Measurements from ENCODE around the gene WWOX. TPM values are rescaled to one million over a fixed set of nuclear protein-coding genes. Genes with fewer than 3 reads are reported as not detected.

Gene WWOX
- total RNA-seq, 4 donors from 2014 or later, result 12.9 to 53.5 (median 25.6) TPM

DNA sequence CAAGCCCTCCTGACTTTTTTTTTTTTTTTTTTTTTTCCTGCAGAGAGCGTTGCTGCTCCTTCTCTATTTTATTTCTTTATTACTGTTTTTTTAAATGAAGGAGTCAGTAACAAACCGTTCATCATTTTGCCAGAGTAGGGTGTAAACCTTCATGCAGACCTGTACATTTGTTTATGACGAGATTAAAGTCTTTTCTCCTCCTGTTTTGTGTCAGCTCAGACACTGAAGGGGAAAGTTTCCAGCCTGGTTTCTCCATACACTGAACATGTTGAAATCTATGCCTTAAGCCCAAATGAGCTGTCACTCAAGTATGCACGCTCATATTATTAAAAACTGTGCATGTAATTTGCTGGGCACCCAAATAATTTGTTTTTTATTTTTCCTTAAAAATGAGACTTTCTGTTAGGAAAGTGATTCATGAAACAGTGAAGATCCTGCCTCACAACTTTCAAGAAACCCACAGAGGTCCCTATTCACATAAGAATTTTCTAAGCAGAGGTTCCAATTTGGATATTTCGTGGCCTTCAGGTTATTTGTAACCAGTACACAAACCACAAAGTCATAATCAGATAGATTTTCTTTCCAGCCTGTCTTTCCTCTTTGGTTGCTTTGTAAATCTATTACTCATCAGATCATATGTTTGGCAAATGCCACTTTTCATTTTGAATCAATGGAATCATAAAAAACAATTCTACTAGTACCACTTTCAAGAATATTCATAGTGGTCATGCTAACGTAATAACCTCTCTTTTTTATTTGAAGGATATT lies 800.8 kb downstream of the WWOX start:
- no peaks in the 10 kb centered on the region for H3K9me3 ChIP-seq
- no peaks in the 10 kb centered on the region for H3K36me3 ChIP-seq
- no peaks in the 10 kb centered on the region for H3K27me3 ChIP-seq
- no peaks in the 10 kb centered on the region for H3K4me1 ChIP-seq
- WGBS, 2 donors (ENCODE audit: low coverage in 1 of 2), result 67 to 69% methylated on average over 5 to 6 of the region's 6 CpGs
- no peak overlapping the region for H3K4me3 ChIP-seq
- ATAC-seq, result no peak
- no peak overlapping the region for H3K27ac ChIP-seq
- no peak for TF ChIP-seq EP300 (IDR thresholded peaks at IDR 0.05)
- TF ChIP-seq, protein P1, sequence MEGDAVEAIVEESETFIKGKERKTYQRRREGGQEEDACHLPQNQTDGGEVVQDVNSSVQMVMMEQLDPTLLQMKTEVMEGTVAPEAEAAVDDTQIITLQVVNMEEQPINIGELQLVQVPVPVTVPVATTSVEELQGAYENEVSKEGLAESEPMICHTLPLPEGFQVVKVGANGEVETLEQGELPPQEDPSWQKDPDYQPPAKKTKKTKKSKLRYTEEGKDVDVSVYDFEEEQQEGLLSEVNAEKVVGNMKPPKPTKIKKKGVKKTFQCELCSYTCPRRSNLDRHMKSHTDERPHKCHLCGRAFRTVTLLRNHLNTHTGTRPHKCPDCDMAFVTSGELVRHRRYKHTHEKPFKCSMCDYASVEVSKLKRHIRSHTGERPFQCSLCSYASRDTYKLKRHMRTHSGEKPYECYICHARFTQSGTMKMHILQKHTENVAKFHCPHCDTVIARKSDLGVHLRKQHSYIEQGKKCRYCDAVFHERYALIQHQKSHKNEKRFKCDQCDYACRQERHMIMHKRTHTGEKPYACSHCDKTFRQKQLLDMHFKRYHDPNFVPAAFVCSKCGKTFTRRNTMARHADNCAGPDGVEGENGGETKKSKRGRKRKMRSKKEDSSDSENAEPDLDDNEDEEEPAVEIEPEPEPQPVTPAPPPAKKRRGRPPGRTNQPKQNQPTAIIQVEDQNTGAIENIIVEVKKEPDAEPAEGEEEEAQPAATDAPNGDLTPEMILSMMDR (IDR thresholded peaks at IDR 0.05), result no peak
- no peak for TF ChIP-seq POLR2AphosphoS5 (IDR thresholded peaks at IDR 0.05)
- TF ChIP-seq POLR2A (IDR thresholded peaks at IDR 0.05), result no peak

DNA sequence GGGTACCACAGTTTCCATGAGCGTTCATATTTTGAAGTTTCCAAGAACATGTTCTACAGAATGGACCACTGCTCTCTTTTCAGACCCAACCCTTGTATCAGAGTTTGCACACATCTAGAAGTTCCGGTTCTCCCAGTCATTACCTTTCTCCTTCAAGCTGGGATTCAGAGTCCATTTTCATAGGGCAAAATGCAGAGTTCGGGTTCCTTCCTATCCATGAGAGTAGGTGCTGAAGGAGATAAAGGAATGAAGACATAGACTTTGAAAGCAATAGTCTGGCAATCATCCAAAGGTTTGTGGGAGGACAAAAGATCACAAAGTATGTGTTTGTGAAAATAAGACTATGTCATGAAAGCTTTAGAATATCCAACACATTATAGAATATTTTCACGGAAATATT lies 801.5 kb downstream of the WWOX start:
- no peak for ATAC-seq
- TF ChIP-seq POLR2AphosphoS5 (IDR thresholded peaks at IDR 0.05), result no peak
- TF ChIP-seq, protein P1 (IDR thresholded peaks at IDR 0.05), result no peak
- no peak for TF ChIP-seq POLR2A (IDR thresholded peaks at IDR 0.05)
- no peak for TF ChIP-seq EP300 (IDR thresholded peaks at IDR 0.05)
- no peaks in the 10 kb centered on the region for H3K27me3 ChIP-seq
- no peak overlapping the region for H3K4me3 ChIP-seq
- WGBS, 2 donors (ENCODE audit: low coverage in 1 of 2), result 84 to 90% methylated on average over 3 to 4 of the region's 4 CpGs
- H3K36me3 ChIP-seq, result no peaks in the 10 kb centered on the region
- H3K27ac ChIP-seq, result no peak overlapping the region
- H3K9me3 ChIP-seq, result no peaks in the 10 kb centered on the region
- H3K4me1 ChIP-seq, result no peaks in the 10 kb centered on the region

DNA sequence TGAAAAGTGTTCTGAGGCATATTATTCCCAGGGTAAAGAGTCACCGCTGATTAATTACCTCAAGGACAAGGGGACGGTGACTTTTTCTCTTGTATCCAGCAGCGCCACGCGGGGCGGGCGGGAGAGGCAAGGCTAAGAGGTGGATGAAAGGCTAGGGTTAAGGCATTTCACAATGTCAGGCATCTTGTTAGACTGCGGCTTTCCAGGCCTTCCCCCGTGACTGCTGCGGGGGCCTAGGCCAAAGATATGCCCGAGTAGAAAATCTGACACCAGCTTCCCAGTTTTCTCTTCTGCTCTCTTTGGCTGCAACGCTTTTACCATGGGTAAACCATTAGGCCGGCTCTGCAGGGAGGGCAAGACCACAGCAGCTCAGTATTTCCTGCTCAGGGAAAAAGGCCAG lies 802.9 kb downstream of the WWOX start:
- Histone ChIP-seq H3K4me1 (no peaks in the 10 kb centered on the region), H3K4me3 (no peak overlapping the region), H3K36me3 (no peaks in the 10 kb centered on the region), H3K27me3 (no peaks in the 10 kb centered on the region), H3K9me3 (no peaks in the 10 kb centered on the region), H3K27ac (no peak overlapping the region)
- WGBS, 2 donors (ENCODE audit: low coverage in 1 of 2), result 92 to 100% methylated on average over 6 to 12 of the region's 13 CpGs
- no peak for ATAC-seq
- TF ChIP-seq EP300 (IDR thresholded peaks at IDR 0.05), result no peak

DNA sequence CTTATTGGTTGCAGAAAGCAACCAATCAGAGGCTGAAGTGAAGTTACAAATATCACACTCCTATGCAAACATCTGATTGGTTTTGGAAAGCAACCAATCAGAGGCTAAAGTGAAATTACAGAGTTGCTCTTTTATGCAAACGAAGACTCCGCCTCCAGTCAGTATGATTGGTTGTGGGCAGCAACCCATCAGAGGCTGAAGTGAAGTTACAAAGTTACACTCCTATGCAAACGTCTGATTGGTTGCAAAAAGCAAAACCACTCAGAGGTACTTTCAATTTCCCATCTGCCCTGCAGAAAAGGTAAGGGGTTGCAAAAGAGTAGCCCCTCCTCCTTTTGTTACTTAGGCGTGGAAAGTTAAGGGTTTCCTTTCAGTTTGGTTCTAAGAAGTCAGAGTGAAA lies 803.8 kb downstream of the WWOX start:
- no peaks in the 10 kb centered on the region for H3K4me1 ChIP-seq
- H3K36me3 ChIP-seq, result no peaks in the 10 kb centered on the region
- 81 to 82% methylated on average over 4 of the region's 4 CpGs for WGBS, 2 donors (ENCODE audit: low coverage in 1 of 2)
- H3K27me3 ChIP-seq, result no peaks in the 10 kb centered on the region
- H3K27ac ChIP-seq, result no peak overlapping the region
- no peak for ATAC-seq
- H3K4me3 ChIP-seq, result no peak overlapping the region
- no peaks in the 10 kb centered on the region for H3K9me3 ChIP-seq
- TF ChIP-seq EP300 (IDR thresholded peaks at IDR 0.05), result no peak
- no peak for TF ChIP-seq POLR2AphosphoS5 (IDR thresholded peaks at IDR 0.05)
- TF ChIP-seq POLR2A (IDR thresholded peaks at IDR 0.05), result no peak

DNA sequence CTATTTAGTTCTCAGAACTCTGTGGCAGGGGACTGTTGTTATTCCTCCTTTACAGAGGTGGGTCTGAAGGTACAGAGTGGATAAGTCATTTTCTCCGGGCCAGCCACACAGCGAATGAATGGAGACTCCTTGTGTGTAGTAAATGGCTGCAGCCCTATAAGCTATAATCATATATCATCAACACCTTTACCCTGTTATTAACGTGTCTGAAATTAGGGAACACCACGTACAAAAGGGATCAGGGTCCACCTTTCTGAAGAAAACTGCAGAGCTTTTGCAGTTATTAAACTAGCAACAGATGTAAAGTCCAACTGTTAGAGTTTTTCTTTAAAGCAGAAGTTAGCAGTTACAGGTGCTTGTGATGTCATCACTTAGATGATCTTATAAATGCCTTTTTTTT lies 804.4 kb downstream of the WWOX start:
- Histone ChIP-seq H3K4me3 (no peak overlapping the region), H3K4me1 (no peaks in the 10 kb centered on the region), H3K27ac (no peak overlapping the region), H3K9me3 (no peaks in the 10 kb centered on the region), H3K27me3 (no peaks in the 10 kb centered on the region), H3K36me3 (no peaks in the 10 kb centered on the region)
- no peak for ATAC-seq
- TF ChIP-seq EP300 (IDR thresholded peaks at IDR 0.05) (no peak), POLR2AphosphoS5 (IDR thresholded peaks at IDR 0.05) (no peak), POLR2A (IDR thresholded peaks at IDR 0.05) (no peak)
- TF ChIP-seq, protein P1 (IDR thresholded peaks at IDR 0.05), result no peak
- WGBS, 2 donors (ENCODE audit: low coverage in 1 of 2), result 84 to 88% methylated on average over 3 to 4 of the region's 4 CpGs

DNA sequence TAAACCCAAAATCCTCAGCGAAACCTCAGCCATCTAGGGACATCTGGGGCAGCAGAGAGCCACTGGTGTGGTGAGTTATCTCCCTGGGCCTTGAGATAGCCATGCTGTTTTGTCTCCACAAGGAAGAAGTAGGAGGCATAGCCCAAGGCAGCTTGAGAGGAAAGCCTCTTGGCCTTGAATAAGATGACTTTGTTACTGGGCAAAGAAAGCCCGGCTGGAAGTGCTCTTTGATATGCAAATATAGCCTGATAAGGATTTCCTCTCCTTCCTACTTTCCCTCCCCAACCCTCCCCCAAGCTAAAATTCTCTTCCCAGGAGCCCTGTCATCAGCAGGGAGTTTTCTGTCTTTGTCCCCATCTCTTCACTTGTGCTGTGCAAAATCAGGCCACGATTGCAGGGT lies 806.7 kb downstream of the WWOX start:
- no peak overlapping the region for H3K4me3 ChIP-seq
- no peak overlapping the region for H3K27ac ChIP-seq
- H3K9me3 ChIP-seq, result no peaks in the 10 kb centered on the region
- TF ChIP-seq EP300 (IDR thresholded peaks at IDR 0.05), result no peak
- no peak for TF ChIP-seq POLR2A (IDR thresholded peaks at IDR 0.05)
- TF ChIP-seq POLR2AphosphoS5 (IDR thresholded peaks at IDR 0.05), result no peak
- TF ChIP-seq, protein P1 (IDR thresholded peaks at IDR 0.05), result no peak
- H3K36me3 ChIP-seq, result no peaks in the 10 kb centered on the region
- H3K4me1 ChIP-seq, result no peaks in the 10 kb centered on the region
- no peaks in the 10 kb centered on the region for H3K27me3 ChIP-seq
- no peak for ATAC-seq
- WGBS, 2 donors (ENCODE audit: low coverage in 1 of 2), result 76 to 83% methylated on average over 1 to 3 of the region's 3 CpGs

All from gastroesophageal sphincter (tissue), 4 donors.